Osteoblast (primary cell): Measurements from ENCODE around the gene MYCBPAP. TPM values are rescaled to one million over a fixed set of nuclear protein-coding genes. Genes with fewer than 3 reads are reported as not detected.

Source experiments
- DNase-seq: peaks from one replicate; pipeline ENCODE4 v3.0.0; 2011; ENCODE audit warnings: low spot score, mixed read lengths; ENCODE audit not compliant: insufficient read length; ENCODE audit errors: missing footprints
- H2AFZ ChIP-seq: 2 replicates; pipeline ENCODE4 v1.6.0; 2011; ENCODE audit warnings: mild to moderate bottlenecking, low read length
- H3K27ac ChIP-seq: 2 replicates; pipeline ENCODE4 v1.5.1; 2011; ENCODE audit warnings: mild to moderate bottlenecking, low read depth, low read length, moderate library complexity
- H3K27me3 ChIP-seq: 2 replicates; pipeline ENCODE4 v1.6.0; 2012; ENCODE audit warnings: mild to moderate bottlenecking, control low read depth, inconsistent platforms, low read length, moderate library complexity; ENCODE audit not compliant: insufficient read depth
- H3K36me3 ChIP-seq: 2 replicates; pipeline ENCODE4 v1.5.1; 2011; ENCODE audit warnings: mild to moderate bottlenecking, low read length, control low read depth, moderate library complexity; ENCODE audit not compliant: insufficient read depth
- H3K4me1 ChIP-seq: 2 replicates; pipeline ENCODE4 v1.5.1; 2011; ENCODE audit warnings: mild to moderate bottlenecking, low read length, control low read depth, moderate library complexity; ENCODE audit not compliant: insufficient read depth
- H3K4me2 ChIP-seq: 2 replicates; pipeline ENCODE4 v1.6.0; 2011; ENCODE audit warnings: mild to moderate bottlenecking, low read length; ENCODE audit not compliant: insufficient read depth
- H3K4me3 ChIP-seq: fragments of 200-600 bp; sonication (generic); 3 replicates; pipeline ENCODE4 v1.5.1; 2012; ENCODE audit warnings: mild to moderate bottlenecking, low read length, inconsistent platforms; ENCODE audit not compliant: insufficient read depth
- H3K79me2 ChIP-seq: 2 replicates; pipeline ENCODE4 v1.6.0; 2012; ENCODE audit warnings: mild to moderate bottlenecking, low read length, control low read depth, inconsistent platforms; ENCODE audit not compliant: insufficient read depth
- H3K9me3 ChIP-seq: 2 replicates; pipeline ENCODE4 v1.5.1; 2011; ENCODE audit warnings: low read depth, low read length, control low read depth
- H4K20me1 ChIP-seq: 2 replicates; pipeline ENCODE4 v1.6.0; 2012; ENCODE audit warnings: mild to moderate bottlenecking, low read length, control low read depth; ENCODE audit not compliant: insufficient read depth
- total RNA-seq: library from RNA; depleted of rRNA; stranded (reverse); fragments of >200 nt; gene quantifications from 2 replicates; pipeline ENCODE4 v1.2.3, GENCODE V29; 2012
- TF ChIP-seq, protein P1 (sequence below): IDR thresholded peaks from 2 replicates; pipeline ENCODE4 v1.5.1; 2011; ENCODE audit warnings: mild to moderate bottlenecking, low read depth, low read length, moderate library complexity; ENCODE audit errors: extremely low read depth

The MYCBPAP gene
- total RNA-seq, 1 donor, result 0.36 TPM

DNA sequence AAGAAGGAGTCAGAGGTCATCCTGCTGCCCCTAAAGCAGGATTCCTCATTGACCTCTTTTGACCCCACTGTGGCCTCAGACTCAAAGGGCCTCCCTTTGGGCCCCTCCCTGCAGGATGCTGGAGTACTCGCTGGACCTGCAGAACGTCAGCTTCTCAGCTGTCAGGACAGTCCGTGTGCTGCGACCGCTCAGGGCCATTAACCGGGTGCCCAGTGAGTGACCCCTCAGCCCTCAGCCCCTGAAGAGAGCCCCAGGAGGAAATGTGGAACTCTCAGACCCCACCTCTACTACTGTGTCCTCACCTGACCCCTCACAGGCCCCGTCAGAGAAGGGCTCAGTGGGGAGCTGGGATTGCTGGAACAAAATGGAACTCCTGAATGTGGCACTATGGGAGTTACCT is 61.4 kb downstream of the MYCBPAP start:
- H3K4me3 ChIP-seq, result no peak overlapping the region
- TF ChIP-seq, protein P1, sequence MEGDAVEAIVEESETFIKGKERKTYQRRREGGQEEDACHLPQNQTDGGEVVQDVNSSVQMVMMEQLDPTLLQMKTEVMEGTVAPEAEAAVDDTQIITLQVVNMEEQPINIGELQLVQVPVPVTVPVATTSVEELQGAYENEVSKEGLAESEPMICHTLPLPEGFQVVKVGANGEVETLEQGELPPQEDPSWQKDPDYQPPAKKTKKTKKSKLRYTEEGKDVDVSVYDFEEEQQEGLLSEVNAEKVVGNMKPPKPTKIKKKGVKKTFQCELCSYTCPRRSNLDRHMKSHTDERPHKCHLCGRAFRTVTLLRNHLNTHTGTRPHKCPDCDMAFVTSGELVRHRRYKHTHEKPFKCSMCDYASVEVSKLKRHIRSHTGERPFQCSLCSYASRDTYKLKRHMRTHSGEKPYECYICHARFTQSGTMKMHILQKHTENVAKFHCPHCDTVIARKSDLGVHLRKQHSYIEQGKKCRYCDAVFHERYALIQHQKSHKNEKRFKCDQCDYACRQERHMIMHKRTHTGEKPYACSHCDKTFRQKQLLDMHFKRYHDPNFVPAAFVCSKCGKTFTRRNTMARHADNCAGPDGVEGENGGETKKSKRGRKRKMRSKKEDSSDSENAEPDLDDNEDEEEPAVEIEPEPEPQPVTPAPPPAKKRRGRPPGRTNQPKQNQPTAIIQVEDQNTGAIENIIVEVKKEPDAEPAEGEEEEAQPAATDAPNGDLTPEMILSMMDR, result no peak
- H3K9me3 ChIP-seq, result no peaks in the 10 kb centered on the region
- H3K27me3 ChIP-seq, result peaks cover 15% of the 10 kb centered on the region
- peaks cover 2% of the 10 kb centered on the region for H3K4me1 ChIP-seq
- no peaks in the 10 kb centered on the region for H3K36me3 ChIP-seq
- H3K79me2 ChIP-seq, result no peaks in the 10 kb centered on the region
- H3K4me2 ChIP-seq, result no peak overlapping the region
- H3K27ac ChIP-seq, result no peak overlapping the region
- no peak for DNase-seq
- no peak overlapping the region for H2AFZ ChIP-seq
- no peaks in the 10 kb centered on the region for H4K20me1 ChIP-seq

DNA sequence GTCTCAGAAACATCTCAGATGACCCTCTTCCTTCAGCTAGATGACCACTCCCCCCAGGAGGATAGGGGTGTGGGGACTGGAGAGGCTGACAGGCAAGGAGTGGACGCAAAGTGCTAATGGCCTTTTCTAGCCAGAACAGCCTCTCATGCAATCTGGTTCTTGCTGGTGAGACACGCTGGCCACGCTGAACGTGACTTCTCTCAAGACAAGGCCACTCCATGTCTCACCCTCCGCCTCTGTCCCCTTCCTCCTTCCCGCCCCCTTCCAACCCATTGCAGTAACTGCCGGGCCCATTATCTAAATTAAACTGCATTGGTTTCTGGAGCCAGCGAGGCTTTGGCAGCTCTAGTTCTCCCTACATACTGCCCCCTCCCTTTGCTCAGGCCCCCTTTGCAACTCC is 61.8 kb downstream of the MYCBPAP start:
- no peak for DNase-seq
- H2AFZ ChIP-seq, result no peak overlapping the region
- no peak overlapping the region for H3K4me3 ChIP-seq
- no peak overlapping the region for H3K4me2 ChIP-seq
- no peaks in the 10 kb centered on the region for H3K9me3 ChIP-seq
- peaks cover 15% of the 10 kb centered on the region for H3K27me3 ChIP-seq
- no peaks in the 10 kb centered on the region for H4K20me1 ChIP-seq
- H3K36me3 ChIP-seq, result no peaks in the 10 kb centered on the region
- H3K79me2 ChIP-seq, result no peaks in the 10 kb centered on the region
- no peaks in the 10 kb centered on the region for H3K4me1 ChIP-seq
- no peak overlapping the region for H3K27ac ChIP-seq
- TF ChIP-seq, protein P1, result no peak

DNA sequence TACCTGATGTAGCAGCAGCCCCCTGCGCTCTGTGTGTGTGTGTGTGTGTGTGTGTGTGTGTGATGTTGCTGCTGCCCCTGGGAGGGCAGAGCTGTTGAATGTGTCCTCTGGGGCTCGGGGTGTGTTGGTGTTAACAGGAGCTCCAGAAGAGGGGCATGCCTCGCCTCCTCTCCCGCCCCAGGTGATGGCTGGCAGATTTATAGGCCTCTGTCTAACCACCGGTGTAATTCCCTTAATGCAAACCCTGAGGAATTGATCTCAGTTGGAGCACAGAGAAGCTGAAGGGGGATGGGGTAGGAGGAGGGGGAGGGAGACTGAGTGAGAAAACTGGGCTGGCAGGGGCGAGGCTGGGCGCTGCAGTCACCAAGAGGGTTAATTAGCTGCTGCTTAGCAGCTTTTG is 62.3 kb downstream of the MYCBPAP start:
- H3K27me3 ChIP-seq, result peaks cover 11% of the 10 kb centered on the region
- H3K4me3 ChIP-seq, result no peak overlapping the region
- no peaks in the 10 kb centered on the region for H3K9me3 ChIP-seq
- H3K4me1 ChIP-seq, result no peaks in the 10 kb centered on the region
- no peak overlapping the region for H2AFZ ChIP-seq
- H3K79me2 ChIP-seq, result no peaks in the 10 kb centered on the region
- H4K20me1 ChIP-seq, result no peaks in the 10 kb centered on the region
- TF ChIP-seq, protein P1, result no peak
- H3K36me3 ChIP-seq, result no peaks in the 10 kb centered on the region
- no peak overlapping the region for H3K4me2 ChIP-seq
- DNase-seq, result no peak
- H3K27ac ChIP-seq, result no peak overlapping the region

DNA sequence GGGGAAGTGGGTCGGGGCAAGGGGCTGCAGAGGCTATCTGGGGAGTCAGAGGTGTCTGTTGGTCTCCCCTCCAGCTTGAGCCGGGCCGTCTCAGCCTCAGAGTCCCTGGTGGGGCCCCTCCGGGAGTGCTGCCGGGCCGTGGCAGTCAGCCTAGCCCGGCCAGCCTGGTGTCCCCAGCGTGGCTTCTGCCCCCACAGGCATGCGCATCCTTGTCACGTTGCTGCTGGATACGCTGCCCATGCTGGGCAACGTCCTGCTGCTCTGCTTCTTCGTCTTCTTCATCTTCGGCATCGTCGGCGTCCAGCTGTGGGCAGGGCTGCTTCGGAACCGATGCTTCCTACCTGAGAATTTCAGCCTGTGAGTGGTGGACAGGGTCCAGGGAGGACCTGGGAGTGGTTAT is 63.4 kb downstream of the MYCBPAP start:
- Histone ChIP-seq H3K79me2 (no peaks in the 10 kb centered on the region), H3K4me3 (no peak overlapping the region), H3K27me3 (no peaks in the 10 kb centered on the region), H3K27ac (no peak overlapping the region), H3K36me3 (no peaks in the 10 kb centered on the region), H3K4me2 (no peak overlapping the region), H4K20me1 (no peaks in the 10 kb centered on the region), H2AFZ (no peak overlapping the region), H3K9me3 (no peaks in the 10 kb centered on the region), H3K4me1 (no peaks in the 10 kb centered on the region)
- TF ChIP-seq, protein P1, result no peak
- no peak for DNase-seq
